ENCODE measurements around the gene OVOL1. TPM values are rescaled to one million over a fixed set of nuclear protein-coding genes. Genes with fewer than 3 reads are reported as not detected.

Gene OVOL1
- total RNA-seq (2014; rRNA removed; shearing (Covaris generic)) (3.3 and 5.1 TPM in 2 replicates), polyA plus RNA-seq (2016; fragmentation: Nextera tagmentation; extraction: Ambion mirVana) (1.4 and 1.5 TPM in 2 replicates)
- long read RNA-seq, partial matches to known transcripts, result 0 of 2 reads
- long read RNA-seq, other reads (novel, unspliced or antisense), result 0 of 2 reads

- no peaks in the 10 kb centered on the region for H3K36me3 ChIP-seq (ENCODE audit: insufficient read depth)
- peak within 1 kb of the TSS; percentile 86 for H3K4me3 ChIP-seq
- H3K36me3 Mint-ChIP-seq (ENCODE audit: low read depth), result no peaks in the 10 kb centered on the region; the same call in 2 of the 3 replicates
- DNase-seq (ENCODE audit: low spot score), result peak; percentile 87
- 0 out of 2 replicates have a peak, but pooled peaks cover 2% of the 10 kb centered on the region for H3K9me2 ChIP-seq (ENCODE audit: insufficient read depth)
- peaks cover 44% of the 10 kb centered on the region for H3K4me1 Mint-ChIP-seq
- H2AFZ ChIP-seq, result peak within 1 kb of the TSS; percentile 90
- no peaks in the 10 kb centered on the region; the same call in 2 of the 3 replicates for H3K9me3 Mint-ChIP-seq
- H3K79me2 ChIP-seq (replicated peaks; ENCODE audit: insufficient read depth), result no peaks in the 10 kb centered on the region; the same call in 1 of the 2 replicates
- peaks cover 67% of the 10 kb centered on the region for H3K27me3 ChIP-seq (ENCODE audit: insufficient read depth)
- H3F3A ChIP-seq (replicated peaks; ENCODE audit: low read depth), result 0 out of 2 replicates have a peak, but pooled peaks cover 3% of the 10 kb centered on the region
- peak; percentile 79 for TF ChIP-seq EZH2phosphoT487 (IDR thresholded peaks at IDR 0.05; ENCODE audit: unreplicated experiment)
- no peak for TF ChIP-seq ZNF114 (CRISPR knock-in tag; IDR thresholded peaks at IDR 0.05)
- peak; percentile 76 for TF ChIP-seq EZH2 (IDR thresholded peaks at IDR 0.05; ENCODE audit: low read depth, unreplicated experiment)
- peak within 1 kb of the TSS; percentile 82 for H3K4me2 ChIP-seq
- peaks cover 29% of the 10 kb centered on the region for H3K4me1 ChIP-seq (ENCODE audit: insufficient read depth)
- no peaks in the 10 kb centered on the region for H4K20me1 ChIP-seq (replicated peaks; ENCODE audit: insufficient read depth)
- no peak within 1 kb of the TSS for H3K27ac Mint-ChIP-seq
- peak; percentile 19 for ATAC-seq
- H3K27ac ChIP-seq (ENCODE audit: low read depth), result no peak within 1 kb of the TSS
- peak within 1 kb of the TSS; percentile 86 for H3K4me3 Mint-ChIP-seq
- peaks cover 61% of the 10 kb centered on the region for H3K27me3 Mint-ChIP-seq (ENCODE audit: insufficient read depth, low read depth, poor library complexity)
Observed at GRCh38 chr11:65786786-65787636, at the start of gene OVOL1. OVOL1 (plus strand) TSS chr11:65787063; CDS start chr11:65787374, 311 bp downstream.

- H3K9me2 ChIP-seq (ENCODE audit: insufficient read depth), result no peaks in the 10 kb centered on the region
- no peak overlapping the region for H3K4me3 ChIP-seq
- H3K27me3 ChIP-seq (ENCODE audit: insufficient read depth), result no peaks in the 10 kb centered on the region
- ATAC-seq, result no peak
- Mint-ChIP-seq H3K27ac (no peak overlapping the region), H3K4me1 (no peaks in the 10 kb centered on the region; the same call in 2 of the 3 replicates), H3K4me3 (no peak overlapping the region), H3K36me3 (ENCODE audit: low read depth) (peaks cover 10% of the 10 kb centered on the region; the same call in 1 of the 3 replicates), H3K27me3 (ENCODE audit: insufficient read depth, low read depth, poor library complexity) (peaks cover 3% of the 10 kb centered on the region), H3K9me3 (peaks cover 47% of the 10 kb centered on the region)
- H3K36me3 ChIP-seq (ENCODE audit: insufficient read depth), result 0 out of 2 replicates have a peak, but pooled peaks cover 5% of the 10 kb centered on the region
- TF ChIP-seq STAT1 (IDR thresholded peaks at IDR 0.05; ENCODE audit: unreplicated experiment), result no peak
- no peak for TF ChIP-seq EZH2phosphoT487 (IDR thresholded peaks at IDR 0.05; ENCODE audit: unreplicated experiment)
- TF ChIP-seq ZNF462 (CRISPR knock-in tag; IDR thresholded peaks at IDR 0.05), result no peak
- TF ChIP-seq EZH2 (IDR thresholded peaks at IDR 0.05; ENCODE audit: low read depth, unreplicated experiment), result no peak
- TF ChIP-seq CREB1 (CRISPR knock-in tag; IDR thresholded peaks at IDR 0.05; ENCODE audit: low read depth), result no peak
- TF ChIP-seq JUNB (IDR thresholded peaks at IDR 0.05; ENCODE audit: unreplicated experiment), result no peak
- TF ChIP-seq ZNF114 (CRISPR knock-in tag; IDR thresholded peaks at IDR 0.05), result no peak
- H4K20me1 ChIP-seq (replicated peaks; ENCODE audit: insufficient read depth), result no peaks in the 10 kb centered on the region
- no peaks in the 10 kb centered on the region for H3K79me2 ChIP-seq (replicated peaks; ENCODE audit: insufficient read depth)
- no peaks in the 10 kb centered on the region for H3K4me1 ChIP-seq (ENCODE audit: insufficient read depth)
- no peak for DNase-seq (ENCODE audit: low spot score)
- H2AFZ ChIP-seq, result no peak overlapping the region
- no peaks in the 10 kb centered on the region for H3F3A ChIP-seq (replicated peaks; ENCODE audit: low read depth)
- H3K4me2 ChIP-seq, result no peak overlapping the region
- no peak overlapping the region for H3K27ac ChIP-seq (ENCODE audit: low read depth)
Observed at GRCh38 chr11:65739022-65739421, 47.8 kb upstream of the OVOL1 start.

Measured in GM23338 (cell line).